Measurements from ENCODE around the gene RUSF1.

The RUSF1 gene

GRCh38 chr16:31480851-31481536 is 27.2 kb downstream of the RUSF1 start:
- TF ChIP-seq FOXM1 (IDR thresholded peaks at IDR 0.05; ENCODE audit: borderline replicate concordance, low read depth) (no peak), TCF12 (IDR thresholded peaks at IDR 0.05; ENCODE audit: low read depth) (no peak), TAF1 (IDR thresholded peaks at IDR 0.05; ENCODE audit: low read depth) (no peak), CEBPB (IDR thresholded peaks at IDR 0.05) (no peak), ZBTB7A (IDR thresholded peaks at IDR 0.05; ENCODE audit: low read depth) (no peak), REST (IDR thresholded peaks at IDR 0.05; ENCODE audit: low read depth) (no peak), YY1 (IDR thresholded peaks at IDR 0.05; ENCODE audit: low read depth) (no peak)

- TF ChIP-seq TAF1 (IDR thresholded peaks at IDR 0.05; ENCODE audit: low read depth), result no peak
Observed at GRCh38 chr16:31479751-31480150, 28.4 kb downstream of the RUSF1 start.

- TF ChIP-seq EP300 (IDR thresholded peaks at IDR 0.05; ENCODE audit: borderline replicate concordance) (no peak), TCF12 (IDR thresholded peaks at IDR 0.05; ENCODE audit: low read depth) (no peak)
Observed at GRCh38 chr16:31478956-31479355, 29.2 kb downstream of the RUSF1 start.

GRCh38 chr16:31477220-31478216 is 30.7 kb downstream of the RUSF1 start:
- TF ChIP-seq EP300 (IDR thresholded peaks at IDR 0.05; ENCODE audit: borderline replicate concordance), result no peak

GRCh38 chr16:31476303-31477219 is 31.6 kb downstream of the RUSF1 start:
- TF ChIP-seq EP300 (IDR thresholded peaks at IDR 0.05; ENCODE audit: borderline replicate concordance) (no peak), TAF1 (IDR thresholded peaks at IDR 0.05; ENCODE audit: low read depth) (no peak), CEBPB (IDR thresholded peaks at IDR 0.05) (no peak), MAX (IDR thresholded peaks at IDR 0.05) (no peak), TEAD4 (IDR thresholded peaks at IDR 0.05) (no peak), NFIC (IDR thresholded peaks at IDR 0.05) (no peak), USF1 (IDR thresholded peaks at IDR 0.05) (no peak), YY1 (IDR thresholded peaks at IDR 0.05; ENCODE audit: low read depth) (no peak), ZBTB7A (IDR thresholded peaks at IDR 0.05; ENCODE audit: low read depth) (no peak), FOXM1 (IDR thresholded peaks at IDR 0.05; ENCODE audit: borderline replicate concordance, low read depth) (no peak), EGR1 (IDR thresholded peaks at IDR 0.05) (no peak), REST (IDR thresholded peaks at IDR 0.05; ENCODE audit: low read depth) (no peak), CREB1 (IDR thresholded peaks at IDR 0.05; ENCODE audit: low read depth) (no peak), TCF12 (IDR thresholded peaks at IDR 0.05; ENCODE audit: low read depth) (no peak), RAD21 (IDR thresholded peaks at IDR 0.05; ENCODE audit: low read depth) (no peak)

GRCh38 chr16:31475946-31476302 is 32.3 kb downstream of the RUSF1 start:
- TF ChIP-seq TEAD4 (IDR thresholded peaks at IDR 0.05), result no peak
- no peak for TF ChIP-seq EGR1 (IDR thresholded peaks at IDR 0.05)
- no peak for TF ChIP-seq TCF12 (IDR thresholded peaks at IDR 0.05; ENCODE audit: low read depth)
- TF ChIP-seq CREB1 (IDR thresholded peaks at IDR 0.05; ENCODE audit: low read depth), result no peak
- TF ChIP-seq YY1 (IDR thresholded peaks at IDR 0.05; ENCODE audit: low read depth), result no peak
- no peak for TF ChIP-seq USF1 (IDR thresholded peaks at IDR 0.05)
- no peak for TF ChIP-seq MAX (IDR thresholded peaks at IDR 0.05)
- no peak for TF ChIP-seq TAF1 (IDR thresholded peaks at IDR 0.05; ENCODE audit: low read depth)
- no peak for TF ChIP-seq NFIC (IDR thresholded peaks at IDR 0.05)
- TF ChIP-seq EP300 (IDR thresholded peaks at IDR 0.05; ENCODE audit: borderline replicate concordance), result no peak
- no peak for TF ChIP-seq CEBPB (IDR thresholded peaks at IDR 0.05)
- TF ChIP-seq FOXM1 (IDR thresholded peaks at IDR 0.05; ENCODE audit: borderline replicate concordance, low read depth), result no peak
- no peak for TF ChIP-seq REST (IDR thresholded peaks at IDR 0.05; ENCODE audit: low read depth)
- TF ChIP-seq RAD21 (IDR thresholded peaks at IDR 0.05; ENCODE audit: low read depth), result no peak

Data from Ishikawa (cell line).